Calu3 (cell line): Measurements from ENCODE around the gene NECTIN1. TPM values are rescaled to one million over a fixed set of nuclear protein-coding genes. Genes with fewer than 3 reads are reported as not detected.

Experiments used
- BruUV-seq: library from RNA; stranded (reverse); fragments of 400-500 nt; replicated peaks from 2 replicates; lab custom pipeline; 2021; lab: Mats Ljungman, UMichigan
- CTCF ChIA-PET: fragments of 300-600 bp; sonication (Branson Sonifier 250); formaldehyde crosslinking; loops from one replicate; lab custom pipeline; 2022; ENCODE audit warnings: antibody characterized with exemption; lab: Charles Lee
- DNase-seq: peaks from one replicate; pipeline ENCODE4 v3.0.0; 2022
- H3K27ac Mint-ChIP-seq: one replicate; pipeline ENCODE4 v1.8.0; 2022; ENCODE audit warnings: mixed read lengths; ENCODE audit not compliant: unreplicated experiment
- H3K27me3 Mint-ChIP-seq: one replicate; pipeline ENCODE4 v1.8.0; 2022; ENCODE audit warnings: mixed read lengths; ENCODE audit not compliant: unreplicated experiment
- H3K36me3 Mint-ChIP-seq: one replicate; pipeline ENCODE4 v1.8.0; 2022; ENCODE audit warnings: mild to moderate bottlenecking, moderate library complexity, mixed read lengths; ENCODE audit not compliant: insufficient read depth, unreplicated experiment
- H3K4me1 Mint-ChIP-seq: one replicate; pipeline ENCODE4 v1.8.0; 2022; ENCODE audit warnings: mild to moderate bottlenecking, low read depth, mixed read lengths; ENCODE audit not compliant: unreplicated experiment
- H3K4me3 Mint-ChIP-seq: one replicate; pipeline ENCODE4 v1.8.0; 2022; ENCODE audit warnings: mild to moderate bottlenecking, low read depth, moderate library complexity, mixed read lengths; ENCODE audit not compliant: unreplicated experiment
- H3K9me3 Mint-ChIP-seq: one replicate; pipeline ENCODE4 v1.8.0; 2022; ENCODE audit warnings: low read depth, mixed read lengths; ENCODE audit not compliant: unreplicated experiment
- CTCF ChIP-seq: fragments of 200-600 bp; IDR thresholded peaks from one replicate; pipeline ENCODE4 v1.8.0; 2022; ENCODE audit warnings: antibody characterized with exemption; ENCODE audit not compliant: unreplicated experiment
- intact Hi-C: fragments of 100-400 bp; cut with micrococcal nuclease; formaldehyde crosslinking; loops from one replicate; pipeline ENCODE4 v1.10.0; 2022; ENCODE audit not compliant: unreplicated experiment
- total RNA-seq: library from RNA; stranded (reverse); gene quantifications from 2 replicates; pipeline ENCODE4 v1.2.3, GENCODE V29; 2022

NECTIN1 gene
- total RNA-seq, 1 experiment from 2014 or later: 22.1 TPM

GRCh38 chr11:119627286-119627685 is 101.7 kb downstream of the NECTIN1 start:
- Mint-ChIP-seq H3K4me3 (no peak overlapping the region), H3K36me3 (no peaks in the 10 kb centered on the region), H3K27me3 (peaks cover 13% of the 10 kb centered on the region), H3K4me1 (no peaks in the 10 kb centered on the region), H3K27ac (no peak overlapping the region), H3K9me3 (no peaks in the 10 kb centered on the region)
- DNase-seq: no peak
- CTCF ChIA-PET: no interaction called here
- no peak for TF ChIP-seq CTCF
- BruUV-seq: no TSS peak
- intact Hi-C loops: no loop called here

- H3K4me3 Mint-ChIP-seq: no peak overlapping the region
- CTCF ChIA-PET: no interaction called here
- no peak for DNase-seq
- H3K27me3 Mint-ChIP-seq: peaks cover 13% of the 10 kb centered on the region
- TF ChIP-seq CTCF: no peak
- no peaks in the 10 kb centered on the region for H3K4me1 Mint-ChIP-seq
- no TSS peak for BruUV-seq
- no peak overlapping the region for H3K27ac Mint-ChIP-seq
- intact Hi-C loops: no loop called here
- no peaks in the 10 kb centered on the region for H3K36me3 Mint-ChIP-seq
- H3K9me3 Mint-ChIP-seq: no peaks in the 10 kb centered on the region
These were observed 102.1 kb downstream of the NECTIN1 start for GRCh38 chr11:119626871-119627270.

- DNase-seq: no peak
- H3K4me1 Mint-ChIP-seq: no peaks in the 10 kb centered on the region
- no TSS peak for BruUV-seq
- no peak overlapping the region for H3K4me3 Mint-ChIP-seq
- no peaks in the 10 kb centered on the region for H3K9me3 Mint-ChIP-seq
- intact Hi-C loops: no loop called here
- H3K36me3 Mint-ChIP-seq: no peaks in the 10 kb centered on the region
- no peak overlapping the region for H3K27ac Mint-ChIP-seq
- peaks cover 13% of the 10 kb centered on the region for H3K27me3 Mint-ChIP-seq
- TF ChIP-seq CTCF: no peak
- CTCF ChIA-PET: no interaction called here
These were observed 102.7 kb downstream of the NECTIN1 start for GRCh38 chr11:119626197-119626841.

- TF ChIP-seq CTCF: no peak
- Mint-ChIP-seq H3K27ac (no peak overlapping the region), H3K4me1 (no peaks in the 10 kb centered on the region), H3K9me3 (no peaks in the 10 kb centered on the region), H3K36me3 (no peaks in the 10 kb centered on the region), H3K4me3 (no peak overlapping the region), H3K27me3 (peaks cover 13% of the 10 kb centered on the region)
- no peak for DNase-seq
- CTCF ChIA-PET: no interaction called here
- no TSS peak for BruUV-seq
- intact Hi-C loops: no loop called here
These were observed 103.6 kb downstream of the NECTIN1 start for GRCh38 chr11:119625206-119625978.
